Activated CD4-positive, alpha-beta T cell treated with anti-CD3 and anti-CD28 coated beads, Interleukin-2, amount 50 U/mL, for 16 hours (primary cell): ENCODE results near the gene DNALI1.
A peak's percentile ranks its signal among the peaks of the same experiment; 100 is the strongest.
"Not testable (repeated sequence)": the region's sequence is repeated elsewhere in the genome, so short reads cannot be mapped to it uniquely, and the experiment has no call there.

Source experiments
- DNase-seq: peaks from one replicate; pipeline ENCODE4 v3.0.0-alpha.2; 2020

DNALI1 gene

DNA sequence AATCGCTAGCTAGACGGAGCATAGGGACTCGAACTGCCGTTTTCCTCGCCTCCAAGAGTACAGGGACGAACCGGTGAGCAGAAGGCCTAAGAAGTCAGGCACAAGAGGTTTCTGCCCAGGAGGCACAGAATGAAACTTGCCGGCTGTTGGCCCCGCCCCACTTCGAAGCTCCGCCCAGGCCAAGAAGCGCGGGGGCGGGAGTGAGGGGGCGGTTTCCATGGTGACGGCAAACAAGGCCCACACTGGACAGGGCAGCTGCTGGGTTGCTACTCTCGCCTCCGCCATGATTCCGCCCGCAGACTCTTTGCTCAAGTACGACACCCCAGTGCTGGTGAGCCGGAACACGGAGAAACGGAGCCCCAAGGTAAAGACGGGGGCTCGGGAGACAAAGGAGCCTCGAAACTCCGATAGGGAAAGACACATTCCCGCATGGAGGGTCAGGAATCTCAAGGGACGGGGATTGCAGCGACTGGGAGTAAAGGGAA, at the start of gene DNALI1:
TSS of gene DNALI1 (plus strand) at position 229 of the 485 bp plus-strand sequence. CDS start at position 284, 55 bp downstream.
- peak; percentile 53 for DNase-seq

DNA sequence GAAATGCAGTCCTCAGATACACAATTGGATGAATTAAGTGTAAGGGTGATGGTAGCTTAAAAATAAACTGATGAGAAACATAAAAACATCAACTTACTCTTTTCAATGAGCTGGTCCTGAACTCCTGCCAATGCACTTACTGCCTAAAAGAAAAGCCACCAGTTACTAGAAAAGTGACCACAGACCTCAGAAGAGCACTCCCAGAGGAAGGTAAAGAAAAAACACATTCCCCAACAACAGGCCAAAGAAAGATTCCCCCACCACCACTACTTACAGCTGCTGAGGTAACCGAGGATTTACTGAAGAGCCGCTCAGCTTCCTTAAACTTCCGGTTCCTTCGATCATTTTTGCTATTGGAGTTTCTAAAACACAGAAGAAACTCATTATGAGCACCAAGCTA, 47.6 kb upstream of the DNALI1 start:
- DNase-seq = peak; percentile 18

DNA sequence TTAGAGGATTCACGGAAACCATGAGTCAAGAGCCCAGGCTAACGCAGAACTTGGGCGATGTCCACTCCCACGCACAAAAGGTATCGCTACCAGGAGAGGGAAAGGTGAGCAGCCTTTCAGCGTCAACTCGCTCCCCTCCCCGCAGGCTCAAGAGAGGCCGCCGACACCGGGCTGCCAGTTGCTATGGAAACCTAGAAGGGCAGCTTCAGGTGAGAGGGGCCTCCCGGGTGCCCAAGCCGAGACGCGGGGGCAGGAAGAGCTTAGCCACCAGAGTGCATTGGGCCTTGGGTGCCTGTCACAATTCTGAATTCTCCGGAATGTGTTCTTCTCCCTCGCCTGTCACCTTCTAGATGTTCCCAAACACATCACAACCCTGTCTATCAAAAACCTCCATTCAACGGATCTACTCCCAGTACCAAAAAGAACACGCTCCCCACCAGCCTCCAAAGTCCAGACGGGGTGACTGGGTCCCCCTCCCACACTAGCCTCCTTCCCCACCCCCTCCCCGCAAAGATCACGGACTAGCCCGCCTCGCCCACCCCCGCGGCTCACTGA, 42.9 kb upstream of the DNALI1 start:
- DNase-seq = peak; percentile 61

DNA sequence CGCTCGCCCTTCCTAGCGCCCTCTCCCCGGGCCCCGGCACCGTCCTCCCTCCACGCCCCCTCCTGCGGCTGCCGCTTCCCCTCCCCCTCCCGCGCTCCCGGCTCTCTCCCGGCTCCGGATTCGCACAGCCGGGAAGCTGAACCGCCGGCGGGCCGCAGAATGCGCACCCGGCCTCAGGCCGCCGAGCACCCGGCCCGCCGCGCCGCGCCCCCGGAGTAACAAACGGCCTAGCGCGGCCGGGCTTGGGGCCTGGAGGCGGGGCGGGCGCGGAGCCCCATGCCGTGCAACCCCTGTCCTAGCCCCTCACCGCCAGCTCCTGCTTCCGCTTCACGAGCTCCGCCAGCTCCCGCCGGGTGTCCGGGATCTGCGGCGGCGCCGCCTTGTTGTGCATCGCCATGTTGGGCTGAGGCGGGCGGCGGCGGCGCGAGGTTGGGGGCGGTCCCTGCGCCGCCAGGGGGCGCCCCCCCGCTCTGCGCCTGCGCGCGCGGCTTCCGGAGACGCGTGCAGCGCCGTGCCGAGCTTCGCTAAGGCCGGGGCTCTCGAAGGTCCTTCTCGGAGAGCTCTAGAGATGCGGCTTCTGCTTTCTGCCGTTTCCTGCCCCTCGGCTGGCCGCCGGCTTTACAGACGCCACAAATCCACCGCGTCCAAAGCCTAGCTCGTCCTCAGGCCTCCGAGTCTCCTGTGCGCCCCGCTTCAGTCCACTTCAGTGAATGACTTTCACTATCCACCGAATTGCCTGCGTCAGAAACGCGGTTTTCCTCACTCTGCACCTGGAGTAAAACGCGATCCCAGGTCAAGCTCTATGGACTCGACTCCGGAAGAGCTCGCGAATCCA, 42.2 kb upstream of the DNALI1 start, which contains the start of gene MEAF6:
TSS of gene MEAF6 (minus strand) at position 417 of the 835 bp plus-strand sequence. CDS start at position 397, 20 bp downstream.
- peak; percentile 86 for DNase-seq

DNA sequence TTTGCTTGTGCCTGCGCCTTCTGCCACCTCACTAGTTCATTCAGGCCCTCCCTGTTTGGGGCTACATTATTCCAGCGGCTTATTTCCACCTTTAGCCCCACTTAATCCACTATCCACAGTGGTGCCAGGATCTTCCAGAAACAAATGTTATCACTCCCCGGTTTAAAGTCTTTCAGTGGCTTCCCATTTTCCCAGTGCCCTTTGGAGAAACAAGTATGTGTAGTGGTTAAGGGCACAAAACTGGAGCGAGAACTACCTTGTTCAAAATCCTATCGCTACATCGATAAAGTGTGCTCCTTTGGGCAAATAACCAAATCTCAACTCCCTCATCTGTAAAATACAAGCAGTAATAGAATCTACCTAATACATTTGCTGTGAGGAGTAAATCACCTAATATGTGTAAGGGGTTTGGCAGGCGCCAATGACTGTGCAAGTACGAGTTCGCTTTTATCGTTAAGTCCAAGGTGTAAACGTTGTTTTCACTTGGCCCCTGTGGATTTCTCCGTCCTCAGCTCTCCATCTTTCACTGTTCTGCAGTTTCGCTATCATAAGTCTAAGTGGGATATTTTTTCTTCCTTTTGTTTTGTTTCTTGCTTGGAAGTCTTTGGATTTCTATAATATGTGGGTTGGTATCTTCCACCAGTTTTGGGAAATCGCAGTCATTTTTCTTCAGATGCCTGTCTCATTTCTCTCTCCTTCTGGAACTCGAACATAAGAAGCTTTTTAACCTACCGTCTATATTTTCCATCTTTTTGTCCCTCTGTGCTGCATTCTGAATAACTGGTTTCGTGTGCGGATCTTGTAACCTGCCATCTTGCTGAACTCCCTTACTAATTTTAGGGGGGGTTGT, 41.3 kb upstream of the DNALI1 start:
- DNase-seq = no peak

DNA sequence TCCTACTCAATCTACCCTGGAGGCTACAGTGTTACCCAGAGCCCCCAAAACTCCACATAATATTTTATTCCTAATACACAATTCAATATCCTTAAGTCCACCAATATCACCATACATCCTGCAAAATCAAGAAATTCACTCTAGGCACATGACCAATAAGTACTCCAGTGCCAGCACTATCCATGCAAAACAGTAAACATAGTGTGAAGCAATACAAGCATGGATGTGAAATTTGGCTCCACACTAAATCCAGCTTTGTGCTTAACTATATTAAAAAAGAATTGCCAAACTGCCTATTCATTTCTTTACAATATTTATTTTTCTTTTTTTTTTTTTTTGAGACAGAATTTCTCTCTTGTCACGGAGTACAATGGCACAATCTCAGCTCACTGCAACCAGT, 39.2 kb upstream of the DNALI1 start:
- no peak for DNase-seq

DNA sequence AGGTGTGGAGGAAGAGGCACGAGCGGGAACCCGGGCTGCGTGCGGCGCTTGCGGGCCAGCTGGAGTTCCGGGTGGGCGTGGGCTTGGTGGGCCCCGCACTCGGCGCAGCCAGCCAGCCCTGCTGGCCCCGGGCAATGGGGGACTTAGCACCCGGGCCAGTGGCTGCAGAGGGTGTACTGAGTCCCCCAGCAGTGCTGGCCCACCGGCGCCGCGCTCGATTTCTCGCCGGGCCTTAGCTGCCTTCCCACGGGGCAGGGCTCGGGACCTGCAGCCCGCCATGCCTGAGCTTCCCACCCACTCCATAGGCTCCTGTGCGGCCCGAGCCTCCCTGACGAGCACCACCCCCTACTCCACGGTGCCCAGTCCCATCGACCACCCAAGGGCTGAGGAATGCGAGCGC, 38.5 kb upstream of the DNALI1 start:
- DNase-seq = not testable (repeated sequence)

DNA sequence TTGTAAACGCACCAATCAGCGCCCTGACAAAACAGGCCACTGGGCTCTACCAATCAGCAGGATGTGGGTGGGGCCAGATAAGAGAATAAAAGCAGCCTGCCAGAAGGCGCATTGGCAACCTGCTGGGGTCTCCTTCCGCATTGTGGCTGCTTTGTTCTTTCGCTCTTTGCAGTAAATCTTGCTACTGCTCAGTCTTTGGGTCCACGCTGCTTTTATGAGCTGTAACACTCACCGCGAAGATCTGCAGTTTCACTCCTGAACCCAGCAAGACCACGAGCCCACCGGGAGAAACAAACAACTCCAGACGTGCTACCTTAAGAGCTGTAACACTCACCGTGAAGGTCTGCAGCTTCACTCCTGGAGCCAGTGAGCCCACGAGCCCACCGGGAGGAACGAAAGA, 37.8 kb upstream of the DNALI1 start:
- DNase-seq = peak; percentile 63

DNA sequence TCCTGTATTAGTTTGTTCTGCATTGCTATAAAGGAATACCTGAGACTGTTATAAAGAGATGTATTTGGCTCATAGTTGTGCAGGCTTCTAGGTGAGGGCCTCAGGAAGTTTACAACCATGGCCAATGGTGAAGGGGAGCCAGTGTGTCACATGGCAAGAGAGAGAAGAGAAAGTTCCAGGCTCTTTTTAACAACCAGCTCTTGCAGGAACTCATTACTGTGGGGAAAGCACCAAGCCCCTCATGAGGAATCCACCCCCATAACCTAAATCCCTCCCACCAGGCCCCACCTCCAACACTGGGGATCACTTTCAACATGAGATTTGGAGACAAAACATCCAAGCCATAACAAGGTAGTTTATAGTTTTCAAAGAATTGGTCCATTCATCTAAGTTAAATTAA, 37.1 kb upstream of the DNALI1 start:
- DNase-seq = peak; percentile 14

DNA sequence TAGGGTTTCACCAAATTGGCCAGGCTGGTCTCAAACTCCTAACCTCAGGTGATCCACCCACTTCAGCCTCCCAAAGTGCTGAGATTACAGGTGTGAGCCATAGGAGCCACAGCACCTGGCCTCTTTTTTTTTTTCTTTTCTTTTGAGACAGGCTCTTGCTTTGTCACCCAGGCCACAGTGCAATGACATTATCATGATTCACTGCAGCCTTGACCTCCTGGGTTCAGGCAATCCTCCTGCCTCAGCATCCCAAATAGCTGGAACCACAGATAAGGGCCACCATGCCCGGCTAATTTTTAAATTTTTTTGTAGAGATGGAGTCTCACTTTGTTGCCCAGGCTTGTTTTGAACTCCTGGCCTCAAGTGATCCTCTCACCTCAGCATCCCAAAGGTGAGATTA, 26.9 kb upstream of the DNALI1 start:
- not testable (repeated sequence) for DNase-seq

DNA sequence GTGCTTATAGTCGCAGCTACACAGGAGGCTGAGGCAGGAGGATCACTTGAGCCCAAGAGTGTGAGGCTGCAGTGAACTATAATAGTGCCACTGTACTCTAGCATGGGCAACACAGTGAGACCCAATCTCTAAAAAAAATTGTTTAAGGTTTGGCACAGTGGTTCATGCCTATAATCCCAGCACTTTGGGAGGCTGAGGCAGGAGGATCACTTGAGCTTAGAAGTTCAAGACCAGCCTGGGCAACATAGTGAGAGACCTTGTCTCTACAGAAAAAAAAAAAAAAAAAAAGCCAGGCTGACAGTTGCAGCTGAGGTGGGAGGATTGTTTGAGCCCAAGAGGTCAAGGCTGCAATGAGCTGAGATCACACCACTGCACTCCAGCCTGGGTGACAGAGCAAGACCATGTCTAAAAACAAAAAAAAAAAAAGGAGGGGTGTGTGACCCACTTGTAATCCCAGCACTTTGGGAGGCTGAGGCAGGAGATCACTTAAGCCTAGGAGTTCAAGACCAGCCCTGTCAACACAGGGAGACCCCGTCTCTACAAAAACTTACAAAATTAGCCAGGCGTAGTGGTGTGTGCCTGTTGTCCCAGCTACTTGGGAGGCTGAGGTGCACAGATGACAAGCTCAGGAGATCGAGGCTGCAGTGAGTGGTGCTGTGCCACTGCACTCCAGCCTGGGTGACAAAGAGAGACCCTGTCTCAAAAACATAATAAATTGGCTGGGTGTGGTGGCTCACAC, 24.2 kb upstream of the DNALI1 start:
- DNase-seq = not testable (repeated sequence)

DNA sequence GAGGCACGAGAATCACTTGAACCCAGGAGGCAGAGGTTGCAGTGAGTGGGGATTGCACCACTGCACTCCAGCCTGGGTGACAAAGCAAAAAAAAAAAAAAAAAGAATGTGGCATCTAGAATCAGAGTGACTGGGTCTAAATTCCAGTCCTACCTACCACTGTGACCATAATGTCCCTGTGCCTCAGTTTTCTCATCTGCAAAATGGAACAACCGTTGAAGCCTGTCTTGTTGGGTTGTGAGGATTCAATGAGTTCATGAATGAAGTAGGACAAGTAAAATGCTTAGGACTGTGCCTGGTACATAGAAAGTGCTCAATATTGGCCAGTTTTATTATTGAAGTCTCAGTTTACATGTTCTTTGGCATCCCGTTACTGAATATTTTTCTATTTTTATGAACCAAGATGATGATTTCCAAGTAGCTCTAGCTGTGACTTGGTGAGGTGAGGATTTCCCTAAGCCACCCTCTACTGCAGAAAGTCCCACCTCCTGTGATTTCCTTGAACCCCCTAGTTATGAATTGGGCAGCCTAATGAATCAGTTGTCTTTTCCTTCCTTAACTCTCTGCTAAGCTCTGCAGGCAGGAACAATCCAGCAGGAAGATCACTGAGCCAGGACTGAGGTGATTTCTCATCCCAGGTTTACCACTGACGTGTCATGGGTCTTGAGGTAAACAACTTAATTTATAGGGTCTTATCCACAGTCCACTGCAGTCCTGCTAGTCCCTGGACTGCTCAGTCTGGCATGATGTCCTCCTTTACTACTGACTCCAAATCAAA, 23.2 kb upstream of the DNALI1 start:
- DNase-seq = no peak

DNA sequence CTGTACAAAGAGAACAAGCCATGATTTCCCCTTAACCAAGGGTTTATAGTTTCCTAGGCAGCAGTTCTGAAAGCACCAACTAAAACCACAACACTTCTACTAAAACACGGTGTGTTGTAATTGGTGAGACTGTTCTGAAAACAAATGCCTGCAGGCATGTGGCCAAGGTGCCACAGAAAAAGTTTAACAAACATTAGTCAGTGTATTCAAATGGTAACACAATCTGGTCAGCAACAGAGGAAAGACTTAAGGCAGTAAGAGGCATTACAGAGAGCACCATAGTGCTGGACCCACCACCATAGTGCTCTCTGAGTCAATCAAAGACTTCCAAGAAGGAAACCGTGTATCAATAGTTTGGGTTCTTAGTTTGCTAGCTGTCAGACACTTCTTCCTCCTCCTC, 19.4 kb upstream of the DNALI1 start:
- DNase-seq = peak; percentile 47

DNA sequence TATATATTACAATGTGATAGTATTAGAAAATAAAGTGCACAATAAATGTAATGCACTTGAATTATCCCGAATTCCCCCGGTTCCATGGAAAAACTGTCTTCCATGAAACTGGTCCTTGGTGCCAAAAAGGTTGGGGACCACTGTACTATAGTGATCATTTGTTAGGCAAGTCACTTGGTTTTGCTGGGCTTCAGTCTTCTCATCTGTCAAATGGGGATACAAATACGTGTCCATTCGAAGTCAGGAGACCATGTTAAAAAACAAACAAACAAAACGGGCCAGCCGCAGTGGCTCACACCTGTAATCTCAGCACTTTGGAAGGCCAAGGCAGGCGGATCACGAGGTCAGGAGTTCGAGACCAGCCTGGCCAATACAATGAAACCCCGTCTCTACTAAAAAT, 17.6 kb upstream of the DNALI1 start:
- DNase-seq = not testable (repeated sequence)

DNA sequence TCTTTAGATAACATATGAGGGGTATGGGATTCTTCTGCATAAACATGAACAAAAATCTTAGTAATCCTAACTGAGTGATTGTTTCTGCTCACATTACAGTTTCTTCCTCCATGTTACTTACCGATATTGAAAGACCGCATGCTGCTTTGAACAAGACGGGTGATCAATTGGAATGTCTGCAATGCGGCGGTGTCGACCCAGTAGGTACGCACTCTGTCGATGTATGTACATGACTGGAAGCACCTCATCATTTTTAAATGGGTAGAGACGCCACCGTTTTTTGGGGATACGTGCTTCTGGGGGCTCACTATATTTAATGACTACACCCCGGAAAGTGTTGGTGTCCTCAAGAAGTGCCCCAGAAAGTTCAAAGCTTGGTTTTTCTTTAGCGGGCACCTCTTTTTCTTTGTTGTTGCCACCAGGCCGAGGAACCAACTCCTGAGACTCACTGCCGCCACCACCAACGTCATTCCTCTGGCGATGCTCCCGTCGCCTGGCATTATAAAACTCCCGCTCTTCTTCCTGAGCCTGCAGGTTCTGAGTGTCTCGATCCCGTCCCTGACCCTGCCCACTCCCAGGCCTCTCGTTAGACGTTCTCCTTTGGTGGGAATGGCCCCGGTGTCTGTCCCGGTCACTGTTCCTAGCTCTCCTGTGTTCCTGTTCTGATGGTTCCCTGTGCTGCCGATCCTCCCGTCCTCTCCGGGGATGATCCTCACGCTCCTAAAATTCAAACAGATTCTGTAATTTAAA, 16.5 kb upstream of the DNALI1 start:
- no peak for DNase-seq

DNA sequence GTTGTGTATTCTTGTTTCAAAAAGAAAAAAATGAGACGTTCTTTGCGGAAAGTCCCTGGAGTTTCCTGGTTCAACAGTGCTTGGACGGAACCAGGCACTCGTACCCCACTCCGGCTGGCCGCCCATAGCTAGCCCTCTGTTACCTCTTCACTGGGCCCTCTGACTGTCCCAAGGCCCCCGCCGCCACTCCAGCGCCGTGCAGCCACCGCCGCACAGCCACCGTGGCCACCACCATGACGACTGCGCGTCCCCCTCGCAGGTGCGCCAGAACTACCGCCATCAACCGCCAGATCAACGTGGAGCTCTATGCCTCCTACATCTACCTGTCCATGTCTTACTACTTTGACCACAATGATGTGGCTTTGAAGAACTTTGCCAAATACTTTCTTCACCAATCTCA, 12.2 kb upstream of the DNALI1 start:
- DNase-seq = no peak

DNA sequence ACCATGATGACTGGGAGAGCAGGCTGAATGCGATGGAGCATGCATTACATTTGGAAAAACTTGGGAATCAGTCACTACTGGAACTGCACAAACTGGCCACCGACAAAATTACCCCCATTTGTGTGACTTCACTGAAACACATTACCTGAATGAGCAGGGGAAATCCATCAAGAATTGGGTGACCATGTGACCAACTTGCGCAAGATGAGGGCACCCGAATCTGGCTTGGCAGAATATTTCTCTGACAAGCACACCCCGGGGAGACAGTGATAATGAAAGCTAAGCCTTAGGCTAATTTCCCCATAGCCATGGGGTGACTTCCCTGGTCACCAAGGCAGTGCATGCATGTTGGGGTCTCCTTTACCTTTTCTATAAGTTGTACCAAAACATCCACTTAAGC, 11.7 kb upstream of the DNALI1 start:
- DNase-seq = no peak

DNA sequence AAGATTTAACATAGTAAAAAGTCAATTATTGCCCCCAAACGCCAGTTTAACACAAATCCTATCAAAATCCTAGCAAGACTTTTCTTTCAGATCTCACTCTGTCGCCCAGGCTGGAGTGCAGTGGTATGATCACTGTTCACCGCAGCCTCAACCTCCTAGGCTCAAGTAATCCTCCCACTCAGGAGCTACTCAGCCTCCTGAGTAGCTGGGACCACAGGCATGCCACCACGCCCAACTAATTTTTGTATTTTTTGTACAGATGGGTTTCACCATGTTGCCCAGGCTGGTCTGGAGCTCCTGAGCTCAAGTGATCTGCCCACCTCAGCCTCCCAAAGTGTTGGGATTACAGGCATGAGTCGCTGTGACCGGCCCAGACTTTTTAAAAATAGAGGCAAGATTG, 7.4 kb upstream of the DNALI1 start:
- DNase-seq = no peak

DNA sequence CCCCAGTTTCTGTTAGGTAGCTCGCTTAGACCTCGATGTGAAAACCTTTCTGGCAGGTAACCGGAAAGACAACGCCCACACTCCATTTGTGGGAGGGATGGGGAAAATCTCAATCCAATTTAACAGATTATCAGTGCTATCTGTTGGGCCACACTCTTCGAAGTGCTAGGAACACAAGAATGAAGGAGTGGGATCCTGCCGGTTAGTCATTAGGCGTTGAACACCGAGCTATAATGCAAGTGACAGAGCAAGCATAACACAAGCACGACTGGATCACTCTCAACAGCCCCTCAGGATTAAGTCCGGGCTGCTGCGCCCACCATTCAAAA, 3.2 kb upstream of the DNALI1 start:
- no peak for DNase-seq

DNA sequence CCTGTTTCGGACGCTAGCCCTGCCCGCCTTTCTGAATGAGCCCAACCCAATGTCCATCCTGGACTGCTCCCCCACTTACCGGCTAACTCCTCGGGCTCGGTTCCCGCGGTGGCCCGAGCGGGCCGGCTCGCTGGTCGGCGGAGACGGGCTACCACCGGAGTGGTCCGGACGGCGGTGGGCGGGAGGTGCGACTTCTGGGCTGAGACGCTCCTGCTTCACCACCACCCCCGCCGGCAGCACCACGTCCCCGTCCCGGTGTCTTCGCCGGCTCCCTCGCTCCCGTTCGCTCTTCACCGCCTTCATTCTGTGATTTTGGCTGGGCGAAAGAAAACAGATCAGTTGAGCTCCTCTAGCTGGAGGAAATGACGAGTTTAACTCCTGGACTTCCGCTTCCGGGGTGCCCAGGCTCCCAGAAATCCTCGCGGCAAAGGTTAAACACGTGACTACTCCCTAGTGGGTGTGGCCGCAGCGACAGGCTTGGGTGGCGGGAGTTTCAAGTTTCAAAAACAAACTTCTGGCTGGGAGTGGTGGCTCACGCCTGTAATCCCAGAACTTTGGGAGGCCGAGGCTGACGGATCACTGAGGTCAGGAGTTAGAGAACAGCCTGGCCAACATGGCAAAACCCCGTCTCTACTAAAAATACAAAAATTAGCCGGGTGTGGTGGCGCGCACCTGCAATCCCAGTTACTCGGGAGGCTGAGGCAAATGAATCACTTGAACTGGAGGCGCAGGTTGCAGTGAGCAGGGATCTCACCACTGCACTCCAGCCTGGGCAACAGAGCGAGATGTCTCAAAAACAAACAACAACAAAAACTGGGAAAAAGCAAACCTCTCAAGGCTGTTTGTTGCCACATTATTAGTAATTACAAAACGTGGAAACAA, 2.6 kb upstream of the DNALI1 start, which contains the start of gene SNIP1:
TSS of gene SNIP1 (minus strand) at position 367 of the 882 bp plus-strand sequence. CDS start at position 303, 64 bp downstream.
- DNase-seq = peak; percentile 94
